Immature natural killer cell (primary cell): ENCODE data around the gene CHERP. TPM values are rescaled to one million over a fixed set of nuclear protein-coding genes. Genes with fewer than 3 reads are reported as not detected.
"Not testable (repeated sequence)": the region's sequence is repeated elsewhere in the genome, so short reads cannot be mapped to it uniquely, and the experiment has no call there.

ENCODE experiments used
- DNase-seq, 3 donors: peaks; one replicate each; pipeline ENCODE4 v3.0.0; 2022; ENCODE audit warnings: mixed read lengths in 1 of 3
- H3K27ac Mint-ChIP-seq, 6 donors: one replicate each; pipeline ENCODE4 v1.8.0; 2020; ENCODE audit warnings: mixed read lengths in 6 of 6, mild to moderate bottlenecking in 5 of 6, inconsistent platforms in 4 of 6, moderate library complexity in 3 of 6
- H3K27me3 Mint-ChIP-seq, 3 donors: one replicate each; pipeline ENCODE4 v1.8.0; 2020 to 2021; ENCODE audit warnings: low read depth in 3 of 3, mild to moderate bottlenecking in 3 of 3, mixed read lengths in 3 of 3, moderate library complexity in 3 of 3, inconsistent platforms in 1 of 3
- H3K36me3 Mint-ChIP-seq, 3 donors: one replicate each; pipeline ENCODE4 v1.8.0; 2020; ENCODE audit warnings: mixed read lengths in 3 of 3, inconsistent platforms in 2 of 3, mild to moderate bottlenecking in 2 of 3
- H3K4me1 Mint-ChIP-seq, 2 donors: one replicate each; pipeline ENCODE4 v1.8.0; 2020; ENCODE audit warnings: inconsistent platforms in 2 of 2, mild to moderate bottlenecking in 2 of 2, mixed read lengths in 2 of 2, moderate library complexity in 1 of 2
- H3K4me3 Mint-ChIP-seq, 5 donors: one replicate each; pipeline ENCODE4 v1.8.0; 2020; ENCODE audit warnings: mild to moderate bottlenecking in 5 of 5, mixed read lengths in 5 of 5, inconsistent platforms in 3 of 5, moderate library complexity in 3 of 5
- H3K9me3 Mint-ChIP-seq, 6 donors: one replicate each; pipeline ENCODE4 v1.8.0; 2020; ENCODE audit warnings: mild to moderate bottlenecking in 6 of 6, mixed read lengths in 6 of 6, inconsistent platforms in 4 of 6, moderate library complexity in 3 of 6
- polyA plus RNA-seq, 3 donors: library from polyadenylated mRNA; unstranded; fragments of 300-500 nt; fragmentation: Illumina TruSeq; gene quantifications; one replicate each; pipeline ENCODE4 v1.2.3, GENCODE V29; 2021

Gene CHERP
- polyA plus RNA-seq, 3 donors from 2014 or later = 1.6 to 19.9 (median 3.4) TPM

DNA sequence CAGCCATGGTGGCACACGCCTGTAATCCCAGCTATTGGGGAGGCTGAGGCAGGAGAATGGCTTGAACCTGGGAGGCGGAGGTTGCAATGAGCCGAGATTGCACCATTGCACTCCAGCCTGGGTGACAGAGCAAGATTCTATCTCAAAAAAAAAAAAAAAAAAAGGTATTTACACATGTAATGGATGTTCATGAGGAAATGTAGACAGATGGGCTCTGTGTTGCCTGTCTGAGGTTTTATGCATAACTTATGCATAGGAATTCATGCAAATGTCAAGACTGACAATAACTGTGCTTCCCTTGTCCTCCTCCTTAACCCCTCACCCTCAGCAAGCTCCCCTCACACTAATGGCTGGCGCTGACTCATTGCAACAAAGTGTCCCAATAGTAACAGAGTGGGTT is 55.8 kb downstream of the CHERP start:
- H3K9me3 Mint-ChIP-seq, H3K4me1 Mint-ChIP-seq, H3K27ac Mint-ChIP-seq, H3K4me3 Mint-ChIP-seq, H3K36me3 Mint-ChIP-seq, DNase-seq, H3K27me3 Mint-ChIP-seq: not testable (repeated sequence)

GRCh38 chr19:16482745-16483144 is 59.5 kb downstream of the CHERP start:
- DNase-seq = no peak
- H3K9me3 Mint-ChIP-seq = no peaks in the 10 kb centered on the region

GRCh38 chr19:16477311-16477710 is 64.9 kb downstream of the CHERP start:
- Mint-ChIP-seq H3K4me3 (no peak overlapping the region), H3K4me1 (no peaks in the 10 kb centered on the region), H3K36me3 (no peaks in the 10 kb centered on the region), H3K27me3 (peaks cover 0 to 4% (median 3%) of the 10 kb centered on the region in 3 donors), H3K9me3 (no peaks in the 10 kb centered on the region), H3K27ac (no peak overlapping the region)
- no peak for DNase-seq

More at GRCh38 chr19:16482745-16483144, 59.5 kb downstream of the CHERP start:
- Mint-ChIP-seq H3K36me3 (no peaks in the 10 kb centered on the region), H3K27me3 (peaks cover 0 to 4% (median 0%) of the 10 kb centered on the region in 3 donors), H3K27ac (no peak overlapping the region), H3K4me1 (no peaks in the 10 kb centered on the region), H3K4me3 (no peak overlapping the region)

DNA sequence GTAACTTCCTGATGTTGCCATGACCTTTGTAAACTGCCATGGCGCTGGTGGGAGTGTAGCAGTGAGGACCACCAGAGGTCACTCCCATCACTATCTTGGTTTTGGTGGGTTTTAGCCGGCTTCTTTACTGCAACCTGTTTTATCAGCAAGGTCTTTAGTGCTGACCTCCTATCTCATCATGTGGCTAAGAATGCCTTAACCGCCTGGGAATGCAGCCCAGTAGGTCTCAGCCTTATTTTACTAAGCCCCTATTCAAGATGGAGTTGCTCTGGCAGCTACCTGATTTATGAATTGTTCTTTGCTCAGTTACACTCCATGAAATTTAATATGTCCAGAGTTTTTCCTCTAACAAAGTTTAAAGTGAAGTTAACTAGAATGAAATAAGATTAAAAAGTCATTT is 65.8 kb downstream of the CHERP start:
- H3K36me3 Mint-ChIP-seq = no peaks in the 10 kb centered on the region
- H3K4me1 Mint-ChIP-seq = no peaks in the 10 kb centered on the region
- peaks cover 0 to 4% (median 3%) of the 10 kb centered on the region in 3 donors for H3K27me3 Mint-ChIP-seq
- no peaks in the 10 kb centered on the region for H3K9me3 Mint-ChIP-seq
- H3K27ac Mint-ChIP-seq = no peak overlapping the region
- H3K4me3 Mint-ChIP-seq = no peak overlapping the region
- no peak for DNase-seq

DNA sequence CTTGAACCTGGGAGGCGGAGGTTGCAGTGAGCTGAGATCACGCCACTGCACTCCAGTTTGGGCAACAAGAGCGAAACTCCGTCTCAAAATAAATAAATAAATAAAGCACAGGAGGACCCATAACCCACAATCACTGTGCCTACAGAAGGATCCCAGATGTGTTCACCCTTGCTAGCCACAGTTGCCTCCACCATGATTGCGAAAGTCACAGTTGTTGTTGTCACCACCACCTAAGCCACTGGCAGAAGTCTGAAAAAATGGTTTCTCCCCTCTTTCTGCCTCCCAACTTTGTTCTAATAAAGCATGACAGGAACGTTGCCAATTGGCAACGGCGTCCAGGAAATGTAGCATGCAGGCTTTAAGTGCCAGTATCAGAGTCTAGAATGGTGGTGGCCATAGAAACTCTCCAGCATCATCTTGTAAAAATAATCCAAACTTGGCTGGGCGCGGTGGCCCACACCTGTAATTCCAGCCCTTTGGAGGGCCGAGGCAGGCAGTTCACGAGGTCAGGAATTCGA is 68.3 kb downstream of the CHERP start:
- no peak for DNase-seq
- Mint-ChIP-seq H3K9me3 (no peaks in the 10 kb centered on the region), H3K27me3 (peaks cover 0 to 4% (median 2%) of the 10 kb centered on the region in 3 donors), H3K4me1 (peaks cover 22 to 24% of the 10 kb centered on the region in 2 donors), H3K4me3 (peak overlapping the region in 2 of 5 donors; percentile 3 to 25), H3K36me3 (no peaks in the 10 kb centered on the region), H3K27ac (no peak overlapping the region)

- peak overlapping the region in 4 of 6 donors; percentile 55 to 84 (median 68) for H3K27ac Mint-ChIP-seq
Observed at GRCh38 chr19:16472992-16473391, 69.2 kb downstream of the CHERP start.

GRCh38 chr19:16472559-16472899 is 69.7 kb downstream of the CHERP start:
- DNase-seq, H3K36me3 Mint-ChIP-seq, H3K27me3 Mint-ChIP-seq, H3K9me3 Mint-ChIP-seq: not testable (repeated sequence)
- H3K27ac Mint-ChIP-seq = peak overlapping the region in 4 of 6 donors; percentile 29 to 81 (median 67)
- H3K4me1 Mint-ChIP-seq = peaks cover 33 to 38% of the 10 kb centered on the region in 2 donors
- peak overlapping the region; percentile 70 to 83 (median 81) for H3K4me3 Mint-ChIP-seq

More at GRCh38 chr19:16472992-16473391, 69.2 kb downstream of the CHERP start:
- Mint-ChIP-seq H3K27me3 (peaks cover 0 to 4% (median 2%) of the 10 kb centered on the region in 3 donors), H3K36me3 (no peaks in the 10 kb centered on the region), H3K9me3 (no peaks in the 10 kb centered on the region), H3K4me1 (peaks cover 29 to 34% of the 10 kb centered on the region in 2 donors), H3K4me3 (peak overlapping the region; percentile 48 to 83 (median 80))
- no peak for DNase-seq

DNA sequence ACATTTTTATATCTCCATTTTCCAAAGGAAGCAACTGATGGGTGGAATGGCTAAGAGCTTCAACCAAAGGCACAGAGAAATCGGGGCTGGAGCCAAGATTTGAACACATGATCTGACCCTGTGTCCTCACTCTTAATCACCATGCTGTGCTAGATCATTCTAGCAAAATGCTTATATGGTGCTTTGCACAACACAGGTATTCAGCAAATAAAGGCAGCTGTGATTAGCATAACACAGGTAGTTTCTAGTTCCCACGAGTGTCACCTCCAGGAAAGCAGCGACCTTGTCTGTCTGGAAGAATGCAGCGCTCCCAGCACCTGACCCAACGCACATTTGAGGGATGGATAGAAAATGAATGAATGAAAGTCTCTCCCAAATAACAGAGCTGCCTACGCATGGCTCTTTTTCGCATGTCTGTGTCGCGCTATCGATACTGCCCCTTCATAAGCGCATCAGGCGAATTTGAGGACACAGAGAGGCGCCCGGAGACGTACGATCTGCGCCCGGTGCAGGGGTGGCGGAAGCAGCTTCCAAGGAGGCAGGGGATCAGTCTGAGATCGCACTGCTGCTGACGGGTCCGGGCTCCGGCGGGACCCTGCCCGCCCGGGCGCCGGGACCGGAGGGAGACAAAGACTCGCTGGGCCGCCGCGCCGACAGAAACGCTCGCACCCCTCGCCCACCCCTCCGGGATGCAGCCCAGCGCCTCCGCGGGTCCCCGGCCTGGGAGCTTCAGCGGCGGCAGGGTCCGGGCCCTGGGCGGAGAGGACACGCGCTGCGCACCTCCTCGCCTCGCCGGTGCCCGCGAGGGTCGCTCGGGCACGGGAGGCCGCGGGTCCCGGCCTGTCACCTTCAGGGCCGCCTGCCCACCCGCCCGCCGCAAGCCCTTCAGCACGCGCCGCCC is 71.1 kb downstream of the CHERP start:
- peak overlapping the region; percentile 58 to 91 (median 83) for H3K27ac Mint-ChIP-seq

DNA sequence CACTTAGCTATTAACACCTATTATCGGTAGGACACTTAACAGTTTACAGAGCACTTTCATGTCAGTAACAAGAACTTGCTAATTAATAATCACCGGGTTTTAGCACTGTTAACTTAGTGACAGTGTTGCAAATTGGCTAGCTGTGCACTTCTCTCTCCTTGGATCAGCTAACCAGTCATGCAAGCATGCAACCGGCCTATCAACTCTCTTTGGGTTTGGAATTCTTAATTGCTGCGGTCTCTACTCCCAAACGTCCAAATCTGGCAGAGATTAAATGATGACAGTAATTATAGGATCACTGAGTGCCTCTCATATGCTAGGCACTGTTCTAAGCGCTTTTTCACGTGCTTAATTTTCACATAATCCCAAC is 71.7 kb downstream of the CHERP start:
- Mint-ChIP-seq H3K27me3 (peaks cover 0 to 4% (median 2%) of the 10 kb centered on the region in 3 donors), H3K4me1 (peaks cover 45 to 57% of the 10 kb centered on the region in 2 donors), H3K4me3 (peak overlapping the region; percentile 89 to 92 (median 91))

More for the DNA sequence above, 71.1 kb downstream of the CHERP start:
- peaks cover 42 to 51% of the 10 kb centered on the region in 2 donors for H3K4me1 Mint-ChIP-seq
- DNase-seq = peak; percentile 20 to 22 (median 22)
- H3K27me3 Mint-ChIP-seq = peaks cover 0 to 4% (median 2%) of the 10 kb centered on the region in 3 donors
- H3K36me3 Mint-ChIP-seq = no peaks in the 10 kb centered on the region
- H3K4me3 Mint-ChIP-seq = peak overlapping the region; percentile 89 to 92 (median 91)
- no peaks in the 10 kb centered on the region for H3K9me3 Mint-ChIP-seq

More for the DNA sequence above, 71.7 kb downstream of the CHERP start:
- Mint-ChIP-seq H3K27ac (peak overlapping the region; percentile 58 to 91 (median 83)), H3K36me3 (no peaks in the 10 kb centered on the region), H3K9me3 (no peaks in the 10 kb centered on the region)
- no peak for DNase-seq

Other genes starting within 250 kb of the CHERP start
- 100 to 1,000 TPM in 1 of 3 donors, 10 to 100 TPM in 2; 55.0 to 102 (median 91.0) TPM for gene KLF2, start 217.6 kb downstream of the CHERP start, polyA plus RNA-seq
- 10 to 100 TPM; 14.5 to 28.8 (median 16.4) TPM for gene EPS15L1, start 70.5 kb downstream of the CHERP start, polyA plus RNA-seq
- under 1 TPM in 1 of 3 donors, not detected in 2; 0.25 TPM for gene CALR3, start 46.3 kb downstream of the CHERP start, polyA plus RNA-seq
- gene C19orf44, start 46.0 kb downstream of the CHERP start, polyA plus RNA-seq = 1 to 10 TPM in 1 of 3 donors, under 1 TPM in 1, not detected in 1; 0.80 to 1.2 TPM
- gene SLC35E1, start 30.0 kb upstream of the CHERP start, polyA plus RNA-seq = 10 to 100 TPM; 14.9 to 21.8 (median 20.1) TPM
- 1 to 10 TPM; 1.2 to 5.3 (median 2.0) TPM for gene MED26, start 85.8 kb upstream of the CHERP start, polyA plus RNA-seq
- gene SMIM7, start 117.7 kb upstream of the CHERP start, polyA plus RNA-seq = 10 to 100 TPM; 66.3 to 82.2 (median 67.7) TPM
- gene TMEM38A, start 118.7 kb upstream of the CHERP start, polyA plus RNA-seq = 1 to 10 TPM in 2 of 3 donors, under 1 TPM in 1; 0.78 to 3.2 (median 1.5) TPM
- gene NWD1, start 177.4 kb upstream of the CHERP start, polyA plus RNA-seq = not detected